ENCODE measurements around the gene DNMT3B.

Gene DNMT3B

DNA sequence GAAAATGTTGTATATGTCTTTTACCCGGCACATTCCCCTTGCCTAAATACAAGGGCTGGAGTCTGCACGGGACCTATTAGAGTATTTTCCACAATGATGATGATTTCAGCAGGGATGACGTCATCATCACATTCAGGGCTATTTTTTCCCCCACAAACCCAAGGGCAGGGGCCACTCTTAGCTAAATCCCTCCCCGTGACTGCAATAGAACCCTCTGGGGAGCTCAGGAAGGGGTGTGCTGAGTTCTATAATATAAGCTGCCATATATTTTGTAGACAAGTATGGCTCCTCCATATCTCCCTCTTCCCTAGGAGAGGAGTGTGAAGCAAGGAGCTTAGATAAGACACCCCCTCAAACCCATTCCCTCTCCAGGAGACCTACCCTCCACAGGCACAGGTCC is 46.3 kb downstream of the DNMT3B start:
- no peaks in the 10 kb centered on the region for H4K20me1 ChIP-seq (ENCODE audit: control insufficient read depth, insufficient read depth, low read depth, low read length)
- no peak for TF ChIP-seq EZH2phosphoT487 (IDR thresholded peaks at IDR 0.05; ENCODE audit: borderline replicate concordance, low read length)
- TF ChIP-seq, protein P1, sequence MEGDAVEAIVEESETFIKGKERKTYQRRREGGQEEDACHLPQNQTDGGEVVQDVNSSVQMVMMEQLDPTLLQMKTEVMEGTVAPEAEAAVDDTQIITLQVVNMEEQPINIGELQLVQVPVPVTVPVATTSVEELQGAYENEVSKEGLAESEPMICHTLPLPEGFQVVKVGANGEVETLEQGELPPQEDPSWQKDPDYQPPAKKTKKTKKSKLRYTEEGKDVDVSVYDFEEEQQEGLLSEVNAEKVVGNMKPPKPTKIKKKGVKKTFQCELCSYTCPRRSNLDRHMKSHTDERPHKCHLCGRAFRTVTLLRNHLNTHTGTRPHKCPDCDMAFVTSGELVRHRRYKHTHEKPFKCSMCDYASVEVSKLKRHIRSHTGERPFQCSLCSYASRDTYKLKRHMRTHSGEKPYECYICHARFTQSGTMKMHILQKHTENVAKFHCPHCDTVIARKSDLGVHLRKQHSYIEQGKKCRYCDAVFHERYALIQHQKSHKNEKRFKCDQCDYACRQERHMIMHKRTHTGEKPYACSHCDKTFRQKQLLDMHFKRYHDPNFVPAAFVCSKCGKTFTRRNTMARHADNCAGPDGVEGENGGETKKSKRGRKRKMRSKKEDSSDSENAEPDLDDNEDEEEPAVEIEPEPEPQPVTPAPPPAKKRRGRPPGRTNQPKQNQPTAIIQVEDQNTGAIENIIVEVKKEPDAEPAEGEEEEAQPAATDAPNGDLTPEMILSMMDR (IDR thresholded peaks at IDR 0.05; ENCODE audit: low read depth, low read length, poor library complexity, severe bottlenecking): no peak
- H3K4me2 ChIP-seq (ENCODE audit: low read length): no peak overlapping the region
- no peaks in the 10 kb centered on the region for H3F3A ChIP-seq (ENCODE audit: control insufficient read depth, insufficient read depth)
- no peaks in the 10 kb centered on the region for H3K27me3 ChIP-seq (ENCODE audit: control insufficient read depth, low read length)
- H3K9me2 ChIP-seq (replicated peaks; ENCODE audit: control insufficient read depth, low read length): no peaks in the 10 kb centered on the region
- H3K36me3 ChIP-seq (ENCODE audit: control insufficient read depth, low read length): no peaks in the 10 kb centered on the region
- H3K4me3 ChIP-seq (ENCODE audit: low read length): no peak overlapping the region
- no peaks in the 10 kb centered on the region for H3K4me1 ChIP-seq (ENCODE audit: control insufficient read depth, low read length)
- no peaks in the 10 kb centered on the region for H3K79me2 ChIP-seq (ENCODE audit: control insufficient read depth, low read length)
- H3K27ac ChIP-seq (ENCODE audit: low read depth, low read length): no peak overlapping the region
- no peaks in the 10 kb centered on the region for H3K9me3 ChIP-seq (ENCODE audit: control insufficient read depth, insufficient read depth, low read length)

DNA sequence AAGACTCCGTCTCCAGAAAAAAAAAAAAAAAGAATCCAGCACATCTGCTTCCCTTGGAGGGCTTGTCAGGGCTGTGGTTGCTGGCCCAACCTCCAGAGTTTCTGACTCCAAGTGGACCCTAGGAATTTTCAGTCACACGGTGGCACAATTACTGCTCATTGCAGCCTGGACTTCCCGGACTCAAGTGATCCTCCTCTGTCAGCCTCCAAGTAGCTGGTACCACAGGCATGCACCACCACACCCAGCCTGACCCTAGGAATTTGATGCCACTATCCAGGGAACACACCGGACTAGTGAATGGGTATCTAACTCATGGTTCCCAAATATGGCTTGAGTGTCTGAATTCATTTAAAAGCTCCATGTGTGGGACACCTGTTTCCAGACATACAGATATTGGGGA is 47.7 kb downstream of the DNMT3B start:
- H3K36me3 ChIP-seq (ENCODE audit: control insufficient read depth, low read length): no peaks in the 10 kb centered on the region
- no peaks in the 10 kb centered on the region for H3F3A ChIP-seq (ENCODE audit: control insufficient read depth, insufficient read depth)

DNA sequence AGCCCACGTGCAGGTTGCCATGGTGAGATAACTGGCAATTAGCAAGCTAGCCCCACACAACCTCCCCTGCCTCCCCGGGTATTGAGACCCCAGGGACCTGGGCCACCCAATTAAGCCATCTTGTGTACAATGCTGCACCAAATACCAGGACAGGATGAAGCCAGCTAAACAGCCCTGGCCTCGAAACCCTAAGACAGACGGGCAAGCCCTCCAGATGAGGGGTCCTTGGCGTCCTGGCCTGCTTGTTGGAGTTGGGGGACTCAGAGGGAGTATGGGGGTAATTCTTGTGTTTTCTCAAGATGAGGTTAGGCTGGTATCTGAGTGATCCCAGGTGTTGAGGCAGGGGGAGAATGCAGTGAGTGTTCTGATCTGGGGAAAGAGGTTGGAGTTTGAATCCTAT is 48.8 kb downstream of the DNMT3B start:
- TF ChIP-seq EZH2phosphoT487 (IDR thresholded peaks at IDR 0.05; ENCODE audit: borderline replicate concordance, low read length): no peak
- TF ChIP-seq, protein P1 (IDR thresholded peaks at IDR 0.05; ENCODE audit: low read depth, low read length, poor library complexity, severe bottlenecking): no peak
- Histone ChIP-seq H3K4me2 (ENCODE audit: low read length) (no peak overlapping the region), H3K27ac (ENCODE audit: low read depth, low read length) (no peak overlapping the region), H3K9me2 (replicated peaks; ENCODE audit: control insufficient read depth, low read length) (no peaks in the 10 kb centered on the region), H3F3A (ENCODE audit: control insufficient read depth, insufficient read depth) (peaks cover 4% of the 10 kb centered on the region; the same call in 1 of the 2 replicates), H3K4me1 (ENCODE audit: control insufficient read depth, low read length) (no peaks in the 10 kb centered on the region), H3K4me3 (ENCODE audit: low read length) (no peak overlapping the region), H3K9me3 (ENCODE audit: control insufficient read depth, insufficient read depth, low read length) (no peaks in the 10 kb centered on the region), H3K36me3 (ENCODE audit: control insufficient read depth, low read length) (no peaks in the 10 kb centered on the region), H3K27me3 (ENCODE audit: control insufficient read depth, low read length) (no peaks in the 10 kb centered on the region), H4K20me1 (ENCODE audit: control insufficient read depth, insufficient read depth, low read depth, low read length) (no peaks in the 10 kb centered on the region), H3K79me2 (ENCODE audit: control insufficient read depth, low read length) (no peaks in the 10 kb centered on the region)

More for the DNA sequence above, 47.7 kb downstream of the DNMT3B start:
- no peak overlapping the region for H3K4me2 ChIP-seq (ENCODE audit: low read length)
- no peaks in the 10 kb centered on the region for H3K27me3 ChIP-seq (ENCODE audit: control insufficient read depth, low read length)
- H3K9me2 ChIP-seq (replicated peaks; ENCODE audit: control insufficient read depth, low read length): no peaks in the 10 kb centered on the region
- H3K4me3 ChIP-seq (ENCODE audit: low read length): no peak overlapping the region
- H4K20me1 ChIP-seq (ENCODE audit: control insufficient read depth, insufficient read depth, low read depth, low read length): no peaks in the 10 kb centered on the region
- H3K79me2 ChIP-seq (ENCODE audit: control insufficient read depth, low read length): no peaks in the 10 kb centered on the region
- H3K27ac ChIP-seq (ENCODE audit: low read depth, low read length): no peak overlapping the region
- TF ChIP-seq EZH2phosphoT487 (IDR thresholded peaks at IDR 0.05; ENCODE audit: borderline replicate concordance, low read length): no peak
- TF ChIP-seq, protein P1 (IDR thresholded peaks at IDR 0.05; ENCODE audit: low read depth, low read length, poor library complexity, severe bottlenecking): no peak
- H3K4me1 ChIP-seq (ENCODE audit: control insufficient read depth, low read length): no peaks in the 10 kb centered on the region
- H3K9me3 ChIP-seq (ENCODE audit: control insufficient read depth, insufficient read depth, low read length): no peaks in the 10 kb centered on the region
